SK-N-SH (cell line): Measurements from ENCODE around the gene MYO1D. TPM values are rescaled to one million over a fixed set of nuclear protein-coding genes. Genes with fewer than 3 reads are reported as not detected.

Experiments used
- CTCF ChIA-PET: fragments of 300-600, 350-600 bp; formaldehyde crosslinking; extraction: SDS; loops from one replicate; lab custom pipeline; 2021; lab: Yijun Ruan, JAX
- POLR2A ChIA-PET: fragments of 350-600 bp; sonication (Branson Sonifier 250); formaldehyde crosslinking; extraction: SDS; loops from one replicate; lab custom pipeline; 2020; ENCODE audit warnings: antibody characterized with exemption, inconsistent platforms; lab: Yijun Ruan, JAX
- DNase-seq: peaks from one replicate; pipeline ENCODE4 v3.0.0; 2012
- H2AFZ ChIP-seq: fragments of 200-600 bp; sonication (generic); 2 replicates; pipeline ENCODE4 v1.8.1; 2016; ENCODE audit warnings: antibody characterized with exemption, mild to moderate bottlenecking, low read depth
- H3F3A ChIP-seq: fragments of 200-600 bp; sonication (generic); replicated peaks from 2 replicates; pipeline ENCODE3; 2016; ENCODE audit warnings: antibody characterized with exemption, mild to moderate bottlenecking; ENCODE audit not compliant: insufficient read depth
- H3K27ac ChIP-seq, 2 experiments: fragments of 200-500 bp in 1 of 2; fragments of 200-600 bp in 1 of 2; sonication (Bioruptor generic) in 1 of 2; sonication (generic), shearing (Covaris generic) in 1 of 2; 2 replicates each; pipeline versions ENCODE4 v1.5.1 to v1.6.1; 2014 to 2016; ENCODE audit warnings: low read depth in 2 of 2, inconsistent platforms in 1 of 2, low read length in 1 of 2, mild to moderate bottlenecking in 1 of 2, mixed read lengths in 1 of 2
- H3K27me3 ChIP-seq: fragments of 200-600 bp; sonication (generic), shearing (Covaris generic); 2 replicates; pipeline ENCODE4 v1.6.1; 2016; ENCODE audit warnings: mixed run types; ENCODE audit not compliant: insufficient read depth
- H3K36me3 ChIP-seq, 2 experiments: fragments of 200-500 bp in 1 of 2; fragments of 200-600 bp in 1 of 2; sonication (Bioruptor generic) in 1 of 2; sonication (generic) in 1 of 2; replicated peaks in 1 of 2; 2 replicates each; pipeline versions ENCODE3 to v1.5.1; 2014 to 2016; ENCODE audit warnings: low read length in 1 of 2, mild to moderate bottlenecking in 1 of 2; ENCODE audit not compliant: insufficient read depth in 2 of 2, control insufficient read depth in 1 of 2
- H3K4me1 ChIP-seq, 2 experiments: fragments of 200-500 bp in 1 of 2; fragments of 200-600 bp in 1 of 2; sonication (Bioruptor generic) in 1 of 2; sonication (generic), shearing (Covaris generic) in 1 of 2; 2 replicates each; pipeline versions ENCODE4 v1.5.1 to v1.6.1; 2014 to 2016; ENCODE audit warnings: low read depth in 1 of 2, low read length in 1 of 2, mixed run types in 1 of 2; ENCODE audit not compliant: insufficient read depth in 2 of 2, control insufficient read depth in 1 of 2
- H3K4me2 ChIP-seq: fragments of 200-600 bp; sonication (generic), shearing (Covaris generic); 2 replicates; pipeline ENCODE4 v1.6.1; 2017; ENCODE audit warnings: mixed run types
- H3K4me3 ChIP-seq, 2 experiments: fragments of 200-500 bp in 1 of 2; fragments of 200-600 bp in 1 of 2; sonication (Bioruptor generic) in 1 of 2; sonication (generic), shearing (Covaris generic) in 1 of 2; 2 replicates each; pipeline versions ENCODE4 v1.5.1 to v1.8.1; 2014 to 2016; ENCODE audit warnings: low read depth in 2 of 2, inconsistent platforms in 1 of 2, low read length in 1 of 2, mild to moderate bottlenecking in 1 of 2, mixed read lengths in 1 of 2, moderate library complexity in 1 of 2
- H3K79me2 ChIP-seq: fragments of 200-600 bp; sonication (generic); 2 replicates; pipeline ENCODE4 v1.8.1; 2017; ENCODE audit warnings: mild to moderate bottlenecking; ENCODE audit not compliant: insufficient read depth
- H3K9ac ChIP-seq: fragments of 200-600 bp; sonication (generic); 2 replicates; pipeline ENCODE4 v1.6.1; 2017; ENCODE audit warnings: mixed run types
- H3K9me2 ChIP-seq: fragments of 200-600 bp; sonication (generic); 2 replicates; pipeline ENCODE4 v1.6.1; 2017; ENCODE audit warnings: mixed run types
- H3K9me3 ChIP-seq: fragments of 200-600 bp; sonication (generic); 2 replicates; pipeline ENCODE4 v1.6.1; 2017; ENCODE audit warnings: mixed run types, mild to moderate bottlenecking, moderate library complexity
- H4K20me1 ChIP-seq: fragments of 200-600 bp; sonication (generic); 2 replicates; pipeline ENCODE4 v1.6.1; 2017; ENCODE audit warnings: mild to moderate bottlenecking, mixed run types; ENCODE audit not compliant: insufficient read depth
- CHD2 ChIP-seq: fragments of 150-350 bp; IDR thresholded peaks from 2 replicates; pipeline ENCODE4 v1.6.1; 2018; ENCODE audit warnings: low read length; ENCODE audit not compliant: partially characterized antibody
- EP300 ChIP-seq, 2 experiments: IDR thresholded peaks; 2 replicates each; pipeline versions ENCODE4 v1.4.0 to v1.6.1; 2012; ENCODE audit warnings: borderline replicate concordance in 1 of 2, low read depth in 1 of 2, low read length in 1 of 2
- EZH2phosphoT487 ChIP-seq: fragments of 200-600 bp; sonication (generic); IDR thresholded peaks from 2 replicates; pipeline ENCODE4 v1.6.1; 2017; ENCODE audit warnings: low read depth, mixed run types, mild to moderate bottlenecking, antibody characterized with exemption, moderate library complexity, borderline replicate concordance
- FOSL2 ChIP-seq: IDR thresholded peaks from 2 replicates; pipeline ENCODE4 v1.4.0; 2012; ENCODE audit warnings: low read depth, mild to moderate bottlenecking, moderate library complexity, borderline replicate concordance
- FOXJ3 ChIP-seq: sonication (generic); formaldehyde crosslinking; IDR thresholded peaks from 2 replicates; pipeline ENCODE4 v1.5.1; 2020; ENCODE audit warnings: mild to moderate bottlenecking, missing genetic modification reagents
- GATA2 ChIP-seq: sonication (generic); formaldehyde crosslinking; IDR thresholded peaks from 2 replicates; pipeline ENCODE4 v1.5.0; 2020; ENCODE audit warnings: mild to moderate bottlenecking, missing genetic modification reagents
- JUND ChIP-seq: IDR thresholded peaks from 2 replicates; pipeline ENCODE4 v1.4.0; 2012
- MXI1 ChIP-seq: IDR thresholded peaks from 2 replicates; pipeline ENCODE4 v1.6.1; 2012; ENCODE audit warnings: mild to moderate bottlenecking, low read depth, low read length, improper control_type of control experiment
- NFIC ChIP-seq: IDR thresholded peaks from 2 replicates; pipeline ENCODE4 v1.4.0; 2012; ENCODE audit warnings: borderline replicate concordance
- POLR2AphosphoS5 ChIP-seq: IDR thresholded peaks from 2 replicates; pipeline ENCODE4 v1.6.1; 2012; ENCODE audit warnings: low read depth, low read length
- RAD21 ChIP-seq: IDR thresholded peaks from 2 replicates; pipeline ENCODE4 v1.6.1; 2012; ENCODE audit warnings: mild to moderate bottlenecking, low read length
- RCOR1 ChIP-seq: fragments of 150-350 bp; IDR thresholded peaks from 2 replicates; pipeline ENCODE4 v1.6.1; 2017; ENCODE audit warnings: antibody characterized with exemption, low read length
- TCF12 ChIP-seq: IDR thresholded peaks from 2 replicates; pipeline ENCODE4 v1.4.0; 2012
- WGBS: methylation state at CpG from one replicate; pipeline ENCODE4 v1.1.6; 2017; ENCODE audit warnings: low lambda C conversion rate; 5-methylcytosine and 5-hydroxymethylcytosine counted together
- polyA plus RNA-seq, 3 experiments: library from polyadenylated mRNA; depleted of rRNA; stranded (reverse); fragments of >200 nt; gene quantifications; 2 replicates each; pipeline ENCODE4 v1.2.3, GENCODE V29; 2012
- TF ChIP-seq, protein P1 (sequence below): IDR thresholded peaks from 2 replicates; pipeline ENCODE4 v1.4.0; 2012; ENCODE audit warnings: low read depth, borderline replicate concordance
- TF ChIP-seq, protein P2 (sequence below): IDR thresholded peaks from 2 replicates; pipeline ENCODE4; 2012
- TF ChIP-seq, protein P3 (sequence below): IDR thresholded peaks from 2 replicates; pipeline ENCODE4 v1.4.0; 2012; ENCODE audit warnings: low read depth

Gene MYO1D
- polyA plus RNA-seq, 1 of the 3 experiments (the other 2 are of a cell fraction): 20.4 TPM

DNA sequence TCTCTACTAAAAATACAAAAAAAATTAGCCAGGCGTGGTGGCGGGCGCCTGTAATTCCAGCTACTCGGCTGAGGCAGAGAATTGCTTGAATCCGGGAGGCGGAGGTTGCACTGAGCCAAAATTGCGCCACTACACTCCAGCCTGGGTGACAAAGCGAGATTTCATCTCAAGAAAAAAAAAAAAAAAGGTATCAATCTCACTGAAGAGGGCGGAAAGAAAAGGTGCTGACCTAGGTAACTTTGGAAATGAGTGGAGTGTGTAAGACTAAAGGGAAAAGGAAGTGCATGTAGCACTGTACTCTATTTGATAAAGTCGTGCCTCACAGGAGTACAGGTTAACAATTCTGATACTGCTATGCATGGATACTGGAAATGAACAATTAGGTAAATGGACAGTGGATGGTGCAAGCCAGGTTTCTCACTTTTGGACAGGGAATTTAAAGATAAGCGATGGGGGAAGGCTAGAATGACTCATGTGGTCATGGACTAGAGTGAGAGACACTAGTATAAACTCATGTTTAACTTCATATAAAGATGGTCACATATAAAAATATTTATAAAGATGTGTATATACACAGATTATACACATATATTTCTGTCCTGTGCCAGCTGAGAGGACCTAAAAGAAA lies 247.2 kb downstream of the MYO1D start:
- no peak for TF ChIP-seq NFIC
- no peak for TF ChIP-seq EZH2phosphoT487
- TF ChIP-seq, protein P1, sequence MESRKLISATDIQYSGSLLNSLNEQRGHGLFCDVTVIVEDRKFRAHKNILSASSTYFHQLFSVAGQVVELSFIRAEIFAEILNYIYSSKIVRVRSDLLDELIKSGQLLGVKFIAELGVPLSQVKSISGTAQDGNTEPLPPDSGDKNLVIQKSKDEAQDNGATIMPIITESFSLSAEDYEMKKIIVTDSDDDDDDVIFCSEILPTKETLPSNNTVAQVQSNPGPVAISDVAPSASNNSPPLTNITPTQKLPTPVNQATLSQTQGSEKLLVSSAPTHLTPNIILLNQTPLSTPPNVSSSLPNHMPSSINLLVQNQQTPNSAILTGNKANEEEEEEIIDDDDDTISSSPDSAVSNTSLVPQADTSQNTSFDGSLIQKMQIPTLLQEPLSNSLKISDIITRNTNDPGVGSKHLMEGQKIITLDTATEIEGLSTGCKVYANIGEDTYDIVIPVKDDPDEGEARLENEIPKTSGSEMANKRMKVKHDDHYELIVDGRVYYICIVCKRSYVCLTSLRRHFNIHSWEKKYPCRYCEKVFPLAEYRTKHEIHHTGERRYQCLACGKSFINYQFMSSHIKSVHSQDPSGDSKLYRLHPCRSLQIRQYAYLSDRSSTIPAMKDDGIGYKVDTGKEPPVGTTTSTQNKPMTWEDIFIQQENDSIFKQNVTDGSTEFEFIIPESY: no peak
- no peak for TF ChIP-seq FOXJ3 (CRISPR knock-in tag)
- TF ChIP-seq JUND: no peak
- no peak for TF ChIP-seq POLR2AphosphoS5
- Histone ChIP-seq H3K79me2 (no peaks in the 10 kb centered on the region), H3K4me1 (peaks cover 0 to 5% of the 10 kb centered on the region in 2 experiments; a peak in 1 of 4 replicates), H2AFZ (no peak overlapping the region), H3K27ac (no peak overlapping the region), H3K27me3 (no peaks in the 10 kb centered on the region), H3K36me3 (no peaks in the 10 kb centered on the region), H4K20me1 (no peaks in the 10 kb centered on the region), H3K9ac (no peak overlapping the region), H3K9me2 (no peaks in the 10 kb centered on the region), H3F3A (no peaks in the 10 kb centered on the region), H3K4me3 (no peak overlapping the region), H3K4me2 (no peak overlapping the region), H3K9me3 (no peaks in the 10 kb centered on the region)
- no peak for DNase-seq
- ChIA-PET CTCF (no interaction called here), POLR2A (no interaction called here)
- 92% methylated on average over 11 of the region's 11 CpGs for WGBS

DNA sequence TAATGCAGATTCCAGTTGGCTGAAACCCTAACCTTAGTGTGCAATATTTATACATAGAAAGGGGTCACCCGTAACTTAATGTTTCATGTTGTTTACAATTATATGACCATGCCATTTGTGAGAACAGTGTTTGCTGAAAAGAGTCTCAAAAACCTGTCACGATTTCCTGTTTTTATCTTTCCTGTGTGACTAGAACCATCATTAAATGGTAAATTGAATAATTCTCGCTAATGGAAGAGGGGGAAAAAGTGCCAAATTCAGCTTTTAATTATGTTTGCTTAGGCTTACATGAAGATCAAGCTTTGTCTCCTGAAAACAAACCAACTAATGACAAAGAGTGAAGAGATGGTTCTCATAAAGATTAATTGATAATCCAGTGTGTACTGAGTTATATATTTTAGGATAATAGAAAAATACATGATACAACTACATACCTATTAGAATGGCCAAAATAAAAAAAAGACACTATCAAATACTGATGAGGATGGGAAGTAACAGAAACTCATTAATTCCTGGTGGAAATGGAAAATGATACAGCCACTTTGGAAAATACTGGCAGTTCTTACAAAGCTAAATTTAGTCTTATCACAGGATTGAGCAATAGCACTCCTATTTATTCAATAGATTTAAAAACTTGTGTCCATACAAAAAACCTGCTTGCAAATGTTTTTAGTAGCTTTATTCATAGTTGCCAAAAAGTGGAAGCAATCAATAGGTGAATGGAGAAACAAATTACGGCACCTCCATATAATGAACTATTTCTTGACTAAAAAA lies 248.5 kb downstream of the MYO1D start:
- no peaks in the 10 kb centered on the region for H4K20me1 ChIP-seq
- WGBS: 87% methylated on average over 4 of the region's 4 CpGs
- no peaks in the 10 kb centered on the region for H3F3A ChIP-seq
- POLR2A ChIA-PET: no interaction called here
- no peak for TF ChIP-seq EP300 (IDR thresholded peaks at IDR 0.05; ENCODE audit: borderline replicate concordance in 1 of 2, low read depth in 1 of 2, low read length in 1 of 2)
- no peak for TF ChIP-seq CHD2
- TF ChIP-seq NFIC: no peak
- no peak for TF ChIP-seq FOSL2
- TF ChIP-seq, protein P2, sequence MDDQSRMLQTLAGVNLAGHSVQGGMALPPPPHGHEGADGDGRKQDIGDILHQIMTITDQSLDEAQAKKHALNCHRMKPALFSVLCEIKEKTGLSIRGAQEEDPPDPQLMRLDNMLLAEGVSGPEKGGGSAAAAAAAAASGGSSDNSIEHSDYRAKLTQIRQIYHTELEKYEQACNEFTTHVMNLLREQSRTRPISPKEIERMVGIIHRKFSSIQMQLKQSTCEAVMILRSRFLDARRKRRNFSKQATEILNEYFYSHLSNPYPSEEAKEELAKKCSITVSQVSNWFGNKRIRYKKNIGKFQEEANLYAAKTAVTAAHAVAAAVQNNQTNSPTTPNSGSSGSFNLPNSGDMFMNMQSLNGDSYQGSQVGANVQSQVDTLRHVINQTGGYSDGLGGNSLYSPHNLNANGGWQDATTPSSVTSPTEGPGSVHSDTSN: no peak
- TF ChIP-seq, protein P3, sequence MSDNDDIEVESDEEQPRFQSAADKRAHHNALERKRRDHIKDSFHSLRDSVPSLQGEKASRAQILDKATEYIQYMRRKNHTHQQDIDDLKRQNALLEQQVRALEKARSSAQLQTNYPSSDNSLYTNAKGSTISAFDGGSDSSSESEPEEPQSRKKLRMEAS: no peak
- no peak for TF ChIP-seq TCF12
- no peak for TF ChIP-seq GATA2 (CRISPR knock-in tag)
- TF ChIP-seq RAD21: no peak
- no peak for TF ChIP-seq POLR2AphosphoS5
- TF ChIP-seq EZH2phosphoT487: no peak
- TF ChIP-seq RCOR1: no peak
- no peak for TF ChIP-seq MXI1
- TF ChIP-seq, all 33 proteins: peak for 0
- no peaks in the 10 kb centered on the region for H3K36me3 ChIP-seq
- no peaks in the 10 kb centered on the region for H3K79me2 ChIP-seq
- no peak overlapping the region for H2AFZ ChIP-seq
- H3K9me3 ChIP-seq: no peaks in the 10 kb centered on the region
- no peaks in the 10 kb centered on the region for H3K27me3 ChIP-seq
- H3K9ac ChIP-seq: no peak overlapping the region
- H3K27ac ChIP-seq: no peak overlapping the region
- peaks cover 0 to 5% of the 10 kb centered on the region in 2 experiments; a peak in 1 of 4 replicates for H3K4me1 ChIP-seq
- no peak overlapping the region for H3K4me3 ChIP-seq
- no peak for DNase-seq
- CTCF ChIA-PET: interaction anchor here (1.1 kb wide), 1 partner anchor 30 kb away, joined by 3 read pairs; no protein-coding TSS in a partner anchor
- H3K4me2 ChIP-seq: no peak overlapping the region
- no peaks in the 10 kb centered on the region for H3K9me2 ChIP-seq
